Cerebellar cortex (tissue), 1 donor: ENCODE measurements around the gene IL1RAPL1.

Experiments
- DNase-seq: peaks from one replicate; pipeline ENCODE4 v3.0.0-alpha.2; 2015; ENCODE audit warnings: low spot score

The IL1RAPL1 gene

GRCh38 chrX:29788991-29789699 lies 1201.9 kb downstream of the IL1RAPL1 start:
- DNase-seq: no peak

- no peak for DNase-seq
Measured at GRCh38 chrX:29792335-29792734, 1205.1 kb downstream of the IL1RAPL1 start.

- no peak for DNase-seq
Measured at GRCh38 chrX:29797156-29797555, 1209.9 kb downstream of the IL1RAPL1 start.

DNA sequence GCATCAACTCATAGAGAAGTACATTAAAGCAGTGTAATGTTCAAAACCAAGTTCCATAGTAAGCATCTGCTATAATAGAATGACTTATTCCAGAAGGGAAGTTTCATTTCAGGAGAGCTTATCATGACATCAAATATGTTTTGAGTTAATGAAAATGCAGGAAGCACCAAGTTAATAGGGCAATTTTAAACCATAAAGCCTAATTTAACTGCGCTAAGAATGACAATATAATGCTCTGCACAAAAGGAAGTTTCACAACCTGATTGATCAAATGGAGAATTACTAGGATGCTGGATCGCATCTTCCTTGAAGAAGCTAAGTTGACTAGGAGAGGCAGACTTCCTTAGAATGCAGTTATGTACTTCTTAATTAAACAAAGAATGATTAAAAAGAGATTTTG lies 1211.2 kb downstream of the IL1RAPL1 start:
- no peak for DNase-seq

DNA sequence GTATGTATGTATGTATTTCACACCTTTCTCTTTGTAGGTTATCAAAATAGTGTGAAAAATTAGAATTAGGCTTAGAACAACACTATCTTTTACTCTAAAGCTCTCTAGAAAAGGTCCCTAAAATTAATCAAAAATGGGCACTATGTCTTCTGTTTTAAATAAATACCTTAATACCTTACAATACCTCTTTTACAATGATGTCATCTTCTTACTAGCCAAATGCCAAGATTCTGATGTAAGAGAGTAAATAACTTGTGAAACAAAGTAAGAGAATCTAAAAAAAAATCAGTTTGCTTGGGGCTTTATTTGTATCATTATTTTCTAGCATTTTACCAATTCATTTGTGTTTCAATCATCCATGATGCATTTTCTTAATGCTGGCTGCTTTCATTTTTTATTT lies 1225.9 kb downstream of the IL1RAPL1 start:
- DNase-seq: no peak

- DNase-seq: no peak
Measured at GRCh38 chrX:29824176-29824906, 1237.1 kb downstream of the IL1RAPL1 start.

GRCh38 chrX:29826742-29827141 lies 1239.5 kb downstream of the IL1RAPL1 start:
- DNase-seq: no peak

- no peak for DNase-seq
Measured at GRCh38 chrX:29834311-29834710, 1247.1 kb downstream of the IL1RAPL1 start.

GRCh38 chrX:29834764-29835163 lies 1247.5 kb downstream of the IL1RAPL1 start:
- DNase-seq: no peak

GRCh38 chrX:29841750-29842149 lies 1254.5 kb downstream of the IL1RAPL1 start:
- no peak for DNase-seq

DNA sequence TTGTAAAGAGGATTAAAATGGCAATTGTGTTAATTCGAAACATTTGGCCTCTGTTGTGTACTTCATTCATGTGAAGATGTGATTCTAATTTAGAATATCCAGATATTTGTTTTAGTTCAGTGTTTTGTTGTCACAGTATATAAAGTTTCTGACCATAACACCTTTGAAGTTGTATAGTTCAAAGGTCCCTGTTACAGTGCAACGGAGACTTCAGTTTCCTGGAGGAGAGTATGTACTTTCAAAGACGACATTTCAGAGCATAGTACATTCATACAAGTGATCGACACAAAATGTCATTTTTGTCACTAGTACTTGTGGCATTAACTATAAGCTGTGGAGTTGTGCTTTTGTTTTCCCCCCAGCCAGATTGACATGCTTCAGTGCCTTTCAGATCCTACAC lies 1255.3 kb downstream of the IL1RAPL1 start:
- DNase-seq: no peak

GRCh38 chrX:29851857-29852605 lies 1264.8 kb downstream of the IL1RAPL1 start:
- no peak for DNase-seq

DNA sequence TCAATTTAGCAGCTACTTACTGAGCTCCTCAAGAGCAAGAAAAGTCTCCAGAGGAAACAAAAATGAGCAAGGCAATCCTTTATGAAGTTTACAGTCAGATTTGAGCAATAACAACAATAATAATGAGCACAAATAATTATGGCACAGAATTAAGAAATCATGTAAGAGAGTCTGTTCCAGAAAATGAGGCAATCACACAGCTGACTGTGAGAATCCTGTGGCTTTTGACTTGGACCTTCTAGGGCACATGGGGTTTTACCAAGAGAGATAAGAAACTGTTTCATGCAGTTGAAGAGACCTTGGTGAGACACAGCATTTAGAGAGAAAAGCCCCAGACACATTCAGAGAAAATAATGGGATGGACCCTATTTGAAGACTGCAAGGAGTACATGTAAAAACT lies 1265.5 kb downstream of the IL1RAPL1 start:
- DNase-seq: no peak

- DNase-seq: no peak
Measured at GRCh38 chrX:29858714-29859113, 1271.5 kb downstream of the IL1RAPL1 start.

- no peak for DNase-seq
Measured at GRCh38 chrX:29862126-29862677, 1275.0 kb downstream of the IL1RAPL1 start.

- DNase-seq: no peak
Measured at GRCh38 chrX:29867971-29868370, 1280.7 kb downstream of the IL1RAPL1 start.

DNA sequence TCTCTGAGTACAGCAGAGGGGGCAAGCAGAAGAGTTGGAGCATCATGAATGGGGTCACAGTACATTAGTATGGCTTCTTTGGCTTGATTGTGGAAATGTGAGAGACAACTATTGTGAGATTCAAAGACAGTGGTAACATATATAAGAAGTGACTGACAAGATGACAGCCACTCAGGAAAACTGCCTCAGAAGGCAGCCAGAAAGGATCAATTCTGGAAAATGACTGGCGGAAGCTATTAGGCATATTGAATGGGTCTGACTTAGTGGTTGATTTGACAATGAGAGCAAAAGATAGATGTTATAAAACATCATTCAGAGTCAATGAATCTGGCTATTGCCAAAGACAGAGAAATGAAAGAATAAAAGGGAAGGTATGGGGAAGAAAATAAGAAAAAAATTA lies 1282.6 kb downstream of the IL1RAPL1 start:
- no peak for DNase-seq

- no peak for DNase-seq
Measured at GRCh38 chrX:29870608-29871007, 1283.4 kb downstream of the IL1RAPL1 start.

DNA sequence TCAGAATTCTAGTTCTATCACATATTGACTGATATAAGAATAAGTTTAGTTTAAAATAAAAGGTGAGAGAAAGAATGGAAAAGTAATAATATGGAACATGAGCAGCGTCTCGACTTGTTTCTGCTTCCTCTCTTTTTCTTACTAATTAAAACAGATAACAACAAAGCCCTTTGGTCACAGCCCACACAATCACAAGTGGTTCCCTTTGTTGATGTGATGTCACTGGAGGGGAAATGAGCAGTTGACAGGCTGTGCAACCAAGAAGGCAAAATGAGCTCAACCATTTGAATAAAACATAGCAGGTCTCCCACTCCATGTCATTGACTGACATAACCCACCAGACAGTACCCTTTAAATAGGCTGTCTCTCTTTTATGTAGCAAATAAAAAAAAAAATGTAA lies 1285.6 kb downstream of the IL1RAPL1 start:
- no peak for DNase-seq

DNA sequence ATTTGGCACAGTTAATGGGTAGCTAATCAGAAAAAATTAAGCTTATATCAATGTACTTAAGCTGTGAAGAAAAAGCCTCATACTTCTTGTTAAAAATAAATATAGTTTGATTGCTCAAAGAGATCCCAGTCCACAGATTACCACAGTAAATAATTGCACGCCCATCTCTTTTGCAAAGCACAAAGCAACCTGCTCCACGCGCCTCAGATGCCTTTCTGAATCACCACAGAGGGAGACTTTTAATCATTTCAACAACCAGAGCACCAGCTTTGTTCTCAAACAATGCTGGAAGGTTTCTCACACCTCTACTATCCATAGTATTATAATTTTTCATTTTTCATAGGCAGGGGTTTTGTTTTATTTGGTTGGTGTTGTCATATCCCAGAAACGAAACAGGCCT lies 1289.5 kb downstream of the IL1RAPL1 start:
- DNase-seq: no peak

- no peak for DNase-seq
Measured at GRCh38 chrX:29880977-29881376, 1293.7 kb downstream of the IL1RAPL1 start.

- DNase-seq: no peak
Measured at GRCh38 chrX:29890004-29890403, 1302.8 kb downstream of the IL1RAPL1 start.
